Measurements from ENCODE around the gene WFS1.

Gene WFS1

DNA sequence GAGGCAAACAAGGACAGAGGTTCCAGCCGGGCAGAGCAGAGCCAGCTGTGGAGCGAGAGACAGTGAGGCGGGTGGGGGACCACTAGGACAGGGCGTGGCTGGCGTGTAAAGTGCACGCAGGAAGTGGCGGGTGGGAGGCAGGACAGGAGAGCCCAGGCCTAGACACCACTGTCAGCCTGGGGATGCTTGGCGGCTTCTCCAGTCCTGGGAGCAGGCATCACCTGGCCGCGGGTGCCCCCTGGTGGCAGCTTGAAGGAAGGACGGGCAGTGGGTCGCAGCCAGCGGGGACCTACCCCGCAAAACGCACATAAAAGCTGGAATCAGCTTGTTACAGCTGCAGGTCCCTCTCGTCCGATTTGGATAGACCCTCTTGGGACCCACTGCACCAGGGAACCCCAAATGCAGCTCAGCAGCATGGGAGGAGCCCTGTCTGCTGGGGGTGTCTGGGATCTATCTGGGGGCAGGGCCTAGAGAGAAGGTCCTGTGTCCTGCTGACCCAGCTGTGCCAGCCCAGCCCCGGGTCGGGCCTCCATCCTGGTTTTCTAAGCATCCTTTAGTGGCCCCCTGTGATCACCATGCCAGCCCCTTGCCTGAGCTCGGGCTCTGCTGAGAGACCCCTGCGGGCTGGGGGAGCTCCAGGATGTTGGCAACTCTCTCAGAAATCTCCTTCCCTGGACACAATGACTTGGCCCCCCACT lies 57.7 kb downstream of the WFS1 start:
- DNase-seq = peak; percentile 10

GRCh38 chr4:6328526-6328925 lies 58.9 kb downstream of the WFS1 start:
- no peak for DNase-seq

GRCh38 chr4:6329478-6330383 lies 60.1 kb downstream of the WFS1 start:
- DNase-seq = no peak

GRCh38 chr4:6330384-6330767 lies 60.7 kb downstream of the WFS1 start:
- DNase-seq = no peak

- no peak for DNase-seq
Measured at GRCh38 chr4:6331018-6331417, 61.4 kb downstream of the WFS1 start.

DNA sequence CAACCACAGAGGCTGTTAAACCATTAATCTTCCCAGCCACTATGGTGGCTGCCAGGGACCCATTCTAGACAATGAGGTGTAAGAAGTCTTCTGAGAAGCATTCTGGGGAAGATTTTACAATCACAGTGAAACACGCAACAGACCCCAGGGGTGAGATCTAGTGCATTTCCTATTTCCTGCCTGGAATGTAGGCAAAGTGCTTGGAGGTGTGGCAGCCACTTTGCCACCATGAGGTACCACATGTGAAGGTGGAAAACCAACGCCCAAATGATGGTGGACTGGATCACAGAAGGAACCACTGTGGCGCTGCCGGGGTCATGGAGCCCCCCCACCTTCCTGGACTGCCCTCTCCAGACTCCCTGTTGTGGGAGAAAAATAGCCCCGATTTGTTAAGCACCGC lies 61.8 kb downstream of the WFS1 start:
- no peak for DNase-seq

- DNase-seq = no peak
Measured at GRCh38 chr4:6332042-6332668, 62.5 kb downstream of the WFS1 start.

DNA sequence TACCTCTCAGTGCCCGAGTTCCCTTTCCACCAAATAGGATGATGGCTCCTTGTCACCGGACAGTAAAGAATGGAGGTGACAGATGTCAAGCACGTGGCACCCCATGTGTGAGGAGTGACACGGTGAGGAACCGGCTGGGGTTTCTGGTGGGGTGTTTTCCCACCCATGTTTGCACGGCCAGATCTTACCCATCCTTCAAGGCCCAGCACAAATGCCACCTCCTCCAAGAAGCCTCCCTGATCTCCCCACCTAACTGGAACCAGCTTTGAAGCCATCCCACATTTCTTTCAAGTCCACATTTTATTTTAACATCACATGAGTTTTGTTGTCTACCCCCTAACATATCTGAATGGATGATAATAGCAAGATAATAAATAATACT lies 63.0 kb downstream of the WFS1 start:
- DNase-seq = no peak

- no peak for DNase-seq
Measured at GRCh38 chr4:6333301-6334202, 63.9 kb downstream of the WFS1 start.

- no peak for DNase-seq
Measured at GRCh38 chr4:6334203-6334887, 64.7 kb downstream of the WFS1 start.

DNA sequence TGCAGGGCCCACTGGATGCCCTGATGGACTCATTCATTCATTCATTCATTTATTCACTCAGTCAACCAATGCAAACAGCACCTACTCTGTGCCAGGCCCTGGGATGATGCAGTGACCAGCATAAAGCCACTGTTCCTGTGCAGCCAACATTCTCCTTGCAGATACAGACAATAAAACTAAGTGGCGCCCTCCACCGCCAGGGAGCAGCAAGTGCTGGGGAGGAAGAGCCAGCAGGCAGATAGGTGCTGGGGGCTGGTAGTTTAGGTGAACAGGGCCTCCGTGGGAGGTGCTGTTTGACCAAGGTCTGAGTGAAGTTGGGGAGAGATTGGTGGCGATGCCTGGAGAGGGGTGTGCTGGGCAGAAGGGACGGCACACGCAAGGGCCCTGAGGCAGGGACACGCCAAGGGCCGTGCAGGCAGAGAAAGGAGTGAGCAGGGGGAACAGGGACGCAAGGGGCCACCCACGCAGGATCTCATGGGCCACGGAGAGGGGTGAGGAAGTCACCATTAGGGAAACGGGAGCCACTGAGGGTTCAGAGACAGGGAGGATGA lies 65.5 kb downstream of the WFS1 start:
- DNase-seq = no peak

DNA sequence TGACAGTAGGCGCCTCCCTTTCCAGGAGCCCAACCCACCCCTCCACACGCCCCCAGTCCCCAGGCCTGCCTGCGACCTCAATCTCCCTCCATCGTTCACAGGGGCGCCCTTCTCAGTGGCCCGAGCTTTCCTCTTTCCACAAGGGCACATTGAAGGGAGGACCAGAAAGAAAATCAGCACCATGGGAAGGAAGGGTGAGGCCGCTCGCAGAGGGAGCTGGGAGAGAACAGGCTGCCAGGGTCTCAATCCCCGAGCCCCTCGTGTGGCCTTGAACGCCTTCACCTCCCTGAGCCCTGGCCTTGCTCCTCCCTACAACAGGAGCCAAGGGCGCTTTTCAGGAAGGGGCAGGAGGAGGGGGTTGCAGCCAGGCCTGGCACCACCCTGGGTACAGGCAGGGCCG lies 66.5 kb downstream of the WFS1 start:
- no peak for DNase-seq

DNA sequence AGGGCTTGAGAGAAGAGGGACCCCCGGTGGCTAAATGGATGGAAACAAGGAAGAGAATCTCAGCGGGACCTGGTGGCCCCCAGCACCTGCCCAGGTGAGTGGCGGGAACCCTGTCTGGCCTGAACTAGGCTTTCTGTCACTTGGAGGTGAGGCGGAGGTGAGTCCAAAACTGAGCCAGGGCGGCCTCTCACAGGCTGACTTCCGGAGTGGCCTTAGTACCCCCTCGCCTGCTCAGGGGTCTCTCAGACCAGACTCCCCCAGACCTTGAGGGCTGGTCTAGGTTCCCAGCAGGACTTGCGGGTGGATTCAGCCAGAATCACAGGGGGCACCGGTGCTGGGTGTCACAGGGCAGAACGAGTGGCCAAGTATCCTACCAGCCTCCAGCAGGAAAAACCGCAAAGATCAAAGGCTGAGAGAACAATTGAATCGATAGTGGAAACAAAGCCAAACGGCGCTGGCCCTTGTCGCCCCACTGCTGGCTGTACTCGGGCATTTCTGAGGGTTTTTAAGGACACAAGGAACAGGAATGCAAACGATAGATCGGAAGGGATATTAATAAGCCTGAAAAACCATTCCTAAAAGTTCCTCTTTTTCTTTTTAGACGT lies 67.8 kb downstream of the WFS1 start:
- DNase-seq = no peak

DNA sequence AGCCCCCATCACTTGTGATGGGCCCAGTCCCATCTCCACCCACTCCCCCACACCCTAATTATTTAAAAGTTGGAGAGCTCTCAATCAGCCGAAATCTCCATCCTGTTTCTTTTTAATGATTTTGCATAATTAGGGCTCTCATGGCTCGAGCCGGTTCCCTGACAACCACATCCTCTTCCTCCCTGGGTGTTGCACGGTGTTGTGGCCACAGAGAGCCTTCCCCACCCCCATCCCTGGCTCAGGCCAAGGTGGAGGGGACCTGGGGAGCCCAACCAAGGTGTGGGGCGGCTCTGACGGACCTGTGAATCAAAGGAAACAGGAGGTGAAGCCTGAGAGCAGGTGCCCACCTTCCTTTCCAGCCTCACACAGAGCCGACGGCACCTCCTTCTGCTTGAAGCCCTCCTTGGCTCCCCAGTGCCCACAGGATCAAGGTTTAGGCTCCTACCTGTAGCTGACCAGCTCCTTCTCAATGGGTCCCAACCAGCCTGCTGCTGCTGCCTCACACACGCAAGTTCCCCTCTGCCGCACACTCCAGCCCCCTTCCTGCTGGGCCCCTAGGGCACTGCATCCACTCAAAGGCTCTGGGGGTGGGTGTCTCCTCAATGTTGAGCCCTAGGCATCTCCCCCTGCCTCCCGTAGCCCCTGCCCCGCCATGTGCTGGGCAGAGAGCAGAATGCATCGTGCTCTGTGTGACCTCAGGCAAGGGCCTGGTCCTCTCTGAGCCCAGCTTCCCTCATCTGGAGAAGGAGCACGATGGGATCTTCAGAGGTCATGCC lies 68.7 kb downstream of the WFS1 start:
- no peak for DNase-seq

DNA sequence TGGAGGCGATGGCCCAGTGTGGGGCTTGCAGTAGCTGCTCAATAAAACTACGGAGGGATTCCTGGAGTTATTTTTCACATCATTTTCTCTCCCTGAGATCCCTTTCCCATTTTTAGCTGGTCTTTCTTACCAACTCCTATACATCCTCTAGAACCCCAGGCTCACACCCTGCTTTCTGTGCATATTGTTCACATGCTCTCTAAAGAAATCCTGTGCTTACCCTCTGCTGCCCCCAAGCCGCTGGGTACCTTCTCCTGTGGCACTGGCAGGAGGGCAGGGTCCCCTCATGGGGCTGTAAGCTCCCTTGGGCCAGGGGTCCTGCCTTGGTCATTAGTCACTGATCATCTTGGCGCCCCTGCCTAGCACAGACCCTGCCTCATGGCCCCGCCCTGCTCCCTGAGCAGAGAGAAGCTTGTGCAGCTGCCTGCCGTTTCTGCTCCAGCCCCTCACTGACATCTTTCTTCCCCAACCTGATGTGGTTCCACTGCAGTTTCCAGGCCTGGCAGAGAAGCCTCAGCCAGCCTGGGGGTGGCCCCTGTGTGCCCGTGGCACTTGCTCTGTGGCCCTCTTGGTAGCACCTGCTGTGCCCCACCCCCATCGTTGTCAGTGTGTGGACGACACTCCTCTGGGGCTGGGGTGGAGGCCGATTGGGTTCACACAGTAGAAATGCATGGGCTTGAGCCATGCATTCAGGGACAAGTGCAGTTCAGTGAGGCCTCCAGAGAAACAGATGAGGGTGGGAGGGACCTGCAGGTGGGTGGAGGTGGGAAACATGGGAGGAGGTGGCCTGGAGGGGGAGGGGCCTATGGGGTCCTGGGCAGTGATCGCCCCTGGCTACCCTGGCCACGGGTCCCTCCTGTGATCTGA lies 69.5 kb downstream of the WFS1 start:
- no peak for DNase-seq

- DNase-seq = no peak
Measured at GRCh38 chr4:6339818-6340445, 70.3 kb downstream of the WFS1 start.

DNA sequence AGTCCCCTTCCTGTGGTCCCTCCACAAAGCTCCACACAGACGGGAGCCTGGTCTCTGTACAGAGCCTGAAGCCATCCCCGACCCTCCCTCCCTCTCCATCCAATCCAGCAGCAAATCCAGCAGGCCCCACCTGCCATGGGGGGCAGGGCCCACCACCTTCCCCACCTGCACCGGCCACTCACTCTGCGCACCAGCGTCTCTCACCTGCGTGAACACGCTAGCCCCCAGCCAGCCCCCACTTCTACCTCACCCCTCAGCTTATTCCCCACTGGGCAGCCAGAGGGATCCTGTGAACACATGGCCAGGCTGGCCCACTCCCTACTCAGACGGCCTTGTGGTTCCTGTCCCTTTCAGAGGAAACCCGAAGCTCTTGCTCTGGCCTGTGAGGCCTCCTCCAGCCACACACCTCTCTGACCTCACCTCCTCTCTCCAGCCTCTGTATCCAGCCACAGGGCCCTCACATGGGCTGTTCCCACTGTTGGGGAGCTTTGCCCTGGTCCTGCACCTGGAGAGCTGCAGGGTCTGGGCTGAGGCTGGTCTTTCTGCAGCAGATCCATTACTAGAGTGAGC lies 70.9 kb downstream of the WFS1 start:
- DNase-seq = no peak

DNA sequence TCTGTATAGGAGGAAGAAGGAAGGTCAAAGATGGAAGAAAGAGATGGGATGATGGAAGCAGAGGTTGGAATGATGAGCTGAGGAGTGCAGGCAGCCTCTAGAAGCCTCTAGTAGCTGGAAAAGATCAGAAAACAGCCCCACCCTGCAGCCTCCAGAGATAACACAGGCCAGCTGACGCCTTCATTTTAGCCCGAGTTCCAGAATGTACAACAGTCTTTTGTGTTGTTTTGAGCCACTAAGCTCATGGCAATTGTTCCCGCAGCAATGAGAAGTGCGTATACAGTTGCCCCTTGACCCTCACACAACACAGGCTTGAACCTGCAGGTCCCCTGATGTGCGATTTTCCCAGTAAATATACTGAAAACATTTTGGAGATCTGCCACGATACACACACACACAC lies 72.0 kb downstream of the WFS1 start:
- DNase-seq = no peak
